SKM-1 treated with dmso at 0.1 percent for 144 hours (cell line): Measurements from ENCODE around the gene DHX38.

ENCODE experiments used
- DNase-seq: peaks from one replicate; lab custom pipeline; 2025; ENCODE audit not compliant: unreplicated experiment; lab: John Stamatoyannopoulos, UW

Gene DHX38

DNA sequence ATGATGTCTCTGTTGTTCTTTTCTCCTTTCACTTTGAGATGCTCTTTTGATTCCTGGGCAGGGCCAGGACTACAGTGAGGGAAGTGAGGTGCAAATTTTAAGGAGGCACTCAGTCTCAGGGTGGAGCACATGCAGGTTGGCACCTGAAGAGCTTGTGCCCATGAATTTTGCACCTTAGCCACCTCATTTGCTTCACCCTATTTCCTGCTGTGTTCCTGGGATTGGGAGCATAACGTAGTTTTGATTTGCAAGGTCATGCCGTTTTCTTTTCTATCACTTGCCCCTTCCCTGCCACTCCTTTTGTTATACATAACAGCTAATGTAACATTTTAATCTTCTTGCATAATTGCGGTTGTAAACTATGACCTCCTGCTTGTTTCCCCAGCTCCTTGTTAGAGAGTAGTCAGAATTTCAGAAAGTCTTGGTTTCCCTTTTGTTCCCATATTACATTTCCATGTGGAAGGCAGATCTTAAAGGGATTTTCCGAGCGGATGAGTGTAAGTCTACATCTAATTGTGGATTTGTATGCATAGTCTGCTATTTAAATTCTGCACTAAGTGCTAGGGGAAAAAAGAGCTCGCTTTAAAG is 68.6 kb downstream of the DHX38 start:
- DNase-seq = no peak
